SK-N-SH (cell line): ENCODE measurements around the gene NANOS3. TPM values are rescaled to one million over a fixed set of nuclear protein-coding genes. Genes with fewer than 3 reads are reported as not detected.

Experiments used
- CTCF ChIA-PET: fragments of 300-600, 350-600 bp; formaldehyde crosslinking; extraction: SDS; loops from one replicate; lab custom pipeline; 2021; lab: Yijun Ruan, JAX
- POLR2A ChIA-PET: fragments of 350-600 bp; sonication (Branson Sonifier 250); formaldehyde crosslinking; extraction: SDS; loops from one replicate; lab custom pipeline; 2020; ENCODE audit warnings: antibody characterized with exemption, inconsistent platforms; lab: Yijun Ruan, JAX
- DNase-seq: peaks from one replicate; pipeline ENCODE4 v3.0.0; 2012
- H2AFZ ChIP-seq: fragments of 200-600 bp; sonication (generic); 2 replicates; pipeline ENCODE4 v1.8.1; 2016; ENCODE audit warnings: antibody characterized with exemption, mild to moderate bottlenecking, low read depth
- H3F3A ChIP-seq: fragments of 200-600 bp; sonication (generic); replicated peaks from 2 replicates; pipeline ENCODE3; 2016; ENCODE audit warnings: antibody characterized with exemption, mild to moderate bottlenecking; ENCODE audit not compliant: insufficient read depth
- H3K27ac ChIP-seq, 2 experiments: fragments of 200-500 bp in 1 of 2; fragments of 200-600 bp in 1 of 2; sonication (Bioruptor generic) in 1 of 2; sonication (generic), shearing (Covaris generic) in 1 of 2; 2 replicates each; pipeline versions ENCODE4 v1.5.1 to v1.6.1; 2014 to 2016; ENCODE audit warnings: low read depth in 2 of 2, inconsistent platforms in 1 of 2, low read length in 1 of 2, mild to moderate bottlenecking in 1 of 2, mixed read lengths in 1 of 2
- H3K27me3 ChIP-seq: fragments of 200-600 bp; sonication (generic), shearing (Covaris generic); 2 replicates; pipeline ENCODE4 v1.6.1; 2016; ENCODE audit warnings: mixed run types; ENCODE audit not compliant: insufficient read depth
- H3K36me3 ChIP-seq, 2 experiments: fragments of 200-500 bp in 1 of 2; fragments of 200-600 bp in 1 of 2; sonication (Bioruptor generic) in 1 of 2; sonication (generic) in 1 of 2; replicated peaks in 1 of 2; 2 replicates each; pipeline versions ENCODE3 to v1.5.1; 2014 to 2016; ENCODE audit warnings: low read length in 1 of 2, mild to moderate bottlenecking in 1 of 2; ENCODE audit not compliant: insufficient read depth in 2 of 2, control insufficient read depth in 1 of 2
- H3K4me1 ChIP-seq, 2 experiments: fragments of 200-500 bp in 1 of 2; fragments of 200-600 bp in 1 of 2; sonication (Bioruptor generic) in 1 of 2; sonication (generic), shearing (Covaris generic) in 1 of 2; 2 replicates each; pipeline versions ENCODE4 v1.5.1 to v1.6.1; 2014 to 2016; ENCODE audit warnings: low read depth in 1 of 2, low read length in 1 of 2, mixed run types in 1 of 2; ENCODE audit not compliant: insufficient read depth in 2 of 2, control insufficient read depth in 1 of 2
- H3K4me2 ChIP-seq: fragments of 200-600 bp; sonication (generic), shearing (Covaris generic); 2 replicates; pipeline ENCODE4 v1.6.1; 2017; ENCODE audit warnings: mixed run types
- H3K4me3 ChIP-seq, 2 experiments: fragments of 200-500 bp in 1 of 2; fragments of 200-600 bp in 1 of 2; sonication (Bioruptor generic) in 1 of 2; sonication (generic), shearing (Covaris generic) in 1 of 2; 2 replicates each; pipeline versions ENCODE4 v1.5.1 to v1.8.1; 2014 to 2016; ENCODE audit warnings: low read depth in 2 of 2, inconsistent platforms in 1 of 2, low read length in 1 of 2, mild to moderate bottlenecking in 1 of 2, mixed read lengths in 1 of 2, moderate library complexity in 1 of 2
- H3K79me2 ChIP-seq: fragments of 200-600 bp; sonication (generic); 2 replicates; pipeline ENCODE4 v1.8.1; 2017; ENCODE audit warnings: mild to moderate bottlenecking; ENCODE audit not compliant: insufficient read depth
- H3K9ac ChIP-seq: fragments of 200-600 bp; sonication (generic); 2 replicates; pipeline ENCODE4 v1.6.1; 2017; ENCODE audit warnings: mixed run types
- H3K9me2 ChIP-seq: fragments of 200-600 bp; sonication (generic); 2 replicates; pipeline ENCODE4 v1.6.1; 2017; ENCODE audit warnings: mixed run types
- H3K9me3 ChIP-seq: fragments of 200-600 bp; sonication (generic); 2 replicates; pipeline ENCODE4 v1.6.1; 2017; ENCODE audit warnings: mixed run types, mild to moderate bottlenecking, moderate library complexity
- H4K20me1 ChIP-seq: fragments of 200-600 bp; sonication (generic); 2 replicates; pipeline ENCODE4 v1.6.1; 2017; ENCODE audit warnings: mild to moderate bottlenecking, mixed run types; ENCODE audit not compliant: insufficient read depth
- CHD2 ChIP-seq: fragments of 150-350 bp; IDR thresholded peaks from 2 replicates; pipeline ENCODE4 v1.6.1; 2018; ENCODE audit warnings: low read length; ENCODE audit not compliant: partially characterized antibody
- ELF1 ChIP-seq: IDR thresholded peaks from 2 replicates; pipeline ENCODE4 v1.4.0; 2012
- EP300 ChIP-seq, 2 experiments: IDR thresholded peaks; 2 replicates each; pipeline versions ENCODE4 v1.4.0 to v1.6.1; 2012; ENCODE audit warnings: borderline replicate concordance in 1 of 2, low read depth in 1 of 2, low read length in 1 of 2
- FOSL2 ChIP-seq: IDR thresholded peaks from 2 replicates; pipeline ENCODE4 v1.4.0; 2012; ENCODE audit warnings: low read depth, mild to moderate bottlenecking, moderate library complexity, borderline replicate concordance
- GABPA ChIP-seq: IDR thresholded peaks from 2 replicates; pipeline ENCODE4 v1.4.0; 2012; ENCODE audit warnings: low read depth, mild to moderate bottlenecking
- GATA2 ChIP-seq: sonication (generic); formaldehyde crosslinking; IDR thresholded peaks from 2 replicates; pipeline ENCODE4 v1.5.0; 2020; ENCODE audit warnings: mild to moderate bottlenecking, missing genetic modification reagents
- IRF3 ChIP-seq: fragments of 150-350 bp; IDR thresholded peaks from 2 replicates; pipeline ENCODE4 v1.6.1; 2016; ENCODE audit warnings: mild to moderate bottlenecking, low read depth, low read length
- JUND ChIP-seq: IDR thresholded peaks from 2 replicates; pipeline ENCODE4 v1.4.0; 2012
- MAX ChIP-seq: IDR thresholded peaks from 2 replicates; pipeline ENCODE4 v1.4.0; 2012; ENCODE audit warnings: low read depth
- MEF2A ChIP-seq: IDR thresholded peaks from 2 replicates; pipeline ENCODE4 v1.4.0; 2012; ENCODE audit warnings: low read depth, borderline replicate concordance
- NRF1 ChIP-seq: IDR thresholded peaks from 2 replicates; pipeline ENCODE4 v1.6.1; 2012; ENCODE audit warnings: low read depth, mild to moderate bottlenecking, low read length
- PBX3 ChIP-seq: IDR thresholded peaks from 2 replicates; pipeline ENCODE4; 2012
- POLR2AphosphoS5 ChIP-seq: IDR thresholded peaks from 2 replicates; pipeline ENCODE4 v1.6.1; 2012; ENCODE audit warnings: low read depth, low read length
- RAD21 ChIP-seq: IDR thresholded peaks from 2 replicates; pipeline ENCODE4 v1.6.1; 2012; ENCODE audit warnings: mild to moderate bottlenecking, low read length
- REST ChIP-seq: IDR thresholded peaks from 2 replicates; pipeline ENCODE4 v1.6.1; 2012; ENCODE audit warnings: mild to moderate bottlenecking, low read depth, low read length, moderate library complexity
- RFX5 ChIP-seq: IDR thresholded peaks from 2 replicates; pipeline ENCODE4 v1.6.1; 2012; ENCODE audit warnings: mild to moderate bottlenecking, improper control_type of control experiment, low read length
- RXRA ChIP-seq: IDR thresholded peaks from 2 replicates; pipeline ENCODE4 v1.4.0; 2012; ENCODE audit warnings: low read depth, mild to moderate bottlenecking, borderline replicate concordance
- SIN3A ChIP-seq: IDR thresholded peaks from 2 replicates; pipeline ENCODE4 v1.6.1; 2012; ENCODE audit warnings: low read depth, mild to moderate bottlenecking, low read length, moderate library complexity, borderline replicate concordance
- TAF1 ChIP-seq: IDR thresholded peaks from 2 replicates; pipeline ENCODE4 v1.6.1; 2012; ENCODE audit warnings: low read depth, mild to moderate bottlenecking, low read length, moderate library complexity, borderline replicate concordance
- TCF12 ChIP-seq: IDR thresholded peaks from 2 replicates; pipeline ENCODE4 v1.4.0; 2012
- USF1 ChIP-seq: IDR thresholded peaks from 2 replicates; pipeline ENCODE4 v1.4.0; 2012; ENCODE audit warnings: low read depth, borderline replicate concordance
- USF2 ChIP-seq: fragments of 150-350 bp; IDR thresholded peaks from 2 replicates; pipeline ENCODE4 v1.6.1; 2017; ENCODE audit warnings: antibody characterized with exemption, low read length, low read depth, borderline replicate concordance
- ZBTB33 ChIP-seq: IDR thresholded peaks from 2 replicates; pipeline ENCODE4 v1.4.0; 2012; ENCODE audit warnings: low read depth, borderline replicate concordance
- WGBS: methylation state at CpG from one replicate; pipeline ENCODE4 v1.1.6; 2017; ENCODE audit warnings: low lambda C conversion rate; 5-methylcytosine and 5-hydroxymethylcytosine counted together
- polyA plus RNA-seq, 3 experiments: library from polyadenylated mRNA; depleted of rRNA; stranded (reverse); fragments of >200 nt; gene quantifications; 2 replicates each; pipeline ENCODE4 v1.2.3, GENCODE V29; 2012

NANOS3 gene
- polyA plus RNA-seq, 1 of the 3 experiments (the other 2 are of a cell fraction): 0.53 TPM

GRCh38 chr19:13840305-13841085 lies 36.4 kb upstream of the NANOS3 start:
- Histone ChIP-seq H3K36me3 (peaks cover 20 to 49% of the 10 kb centered on the region in 2 experiments), H4K20me1 (peaks cover 69% of the 10 kb centered on the region), H3K4me1 (peaks cover 49 to 66% of the 10 kb centered on the region in 2 experiments), H3K9me3 (no peaks in the 10 kb centered on the region), H3K9ac (peak overlapping the region; percentile 99), H2AFZ (no peak overlapping the region), H3K27me3 (no peaks in the 10 kb centered on the region), H3K4me3 (peak overlapping the region; percentile 77 to 82), H3F3A (peaks cover 80% of the 10 kb centered on the region), H3K27ac (peak overlapping the region; percentile 97 to 99), H3K79me2 (peaks cover 88% of the 10 kb centered on the region), H3K4me2 (peak overlapping the region; percentile 93), H3K9me2 (no peaks in the 10 kb centered on the region)
- POLR2A ChIA-PET: interaction anchor here (1.4 to 2.5 kb wide), 2 partner anchors 7 to 22 kb away, joined by 7 to 9 read pairs; no protein-coding TSS in a partner anchor
- no peak for DNase-seq
- CTCF ChIA-PET: interaction anchor here (0.6 to 8.4 kb wide), 6 partner anchors 11 to 51 kb away, joined by 3 to 61 read pairs (median 4); no protein-coding TSS in a partner anchor
- WGBS: 8% methylated on average over 16 of the region's 23 CpGs
- TF ChIP-seq GABPA (no peak), MEF2A (no peak), TAF1 (0 out of 2 replicates have a peak, but pooled peaks have one; percentile 4), POLR2AphosphoS5 (no peak; the same call in 1 of the 2 replicates), MAX (peak; percentile 72; the same call in 1 of the 2 replicates), REST (no peak), EP300 (IDR thresholded peaks at IDR 0.05; ENCODE audit: borderline replicate concordance in 1 of 2, low read depth in 1 of 2, low read length in 1 of 2) (no peak; a peak in 1 of 4 replicates), RAD21 (no peak), CHD2 (no peak), RFX5 (no peak), IRF3 (no peak), TCF12 (no peak), JUND (peak; percentile 19; the same call in 1 of the 2 replicates), ELF1 (no peak), NRF1 (no peak), FOSL2 (peak; percentile 63), SIN3A (no peak), ZBTB33 (no peak), GATA2 (CRISPR knock-in tag) (no peak), USF2 (no peak), PBX3 (no peak), USF1 (no peak), RXRA (no peak)
